GM18508 (cell line): ENCODE measurements around the gene VCL.

Source experiments
- ATAC-seq: cut with Tn5 transposase; IDR thresholded peaks from one replicate; pipeline ENCODE4 v1.9.1; 2021; ENCODE audit warnings: moderate number of reproducible peaks; ENCODE audit not compliant: insufficient read depth, unreplicated experiment

Gene VCL

DNA sequence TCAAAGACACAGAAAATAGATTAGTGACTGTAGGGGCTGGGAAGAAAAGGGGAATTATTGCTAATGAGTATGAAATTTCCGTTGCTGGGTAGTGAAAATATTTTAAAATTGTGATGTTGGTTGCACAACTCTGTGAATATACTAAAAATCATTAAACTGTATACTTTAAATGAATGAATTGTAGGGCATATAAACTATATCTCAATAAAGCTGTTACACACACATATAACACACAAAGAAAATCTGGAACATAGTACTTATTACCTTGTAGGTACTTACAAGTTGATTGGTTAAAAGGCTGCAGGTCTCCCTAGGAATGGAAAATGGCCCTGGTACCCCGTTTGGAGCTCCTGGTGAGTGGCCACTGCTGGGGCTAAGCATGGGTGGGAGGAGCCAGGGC, 27.1 kb upstream of the VCL start:
- ATAC-seq = no peak

DNA sequence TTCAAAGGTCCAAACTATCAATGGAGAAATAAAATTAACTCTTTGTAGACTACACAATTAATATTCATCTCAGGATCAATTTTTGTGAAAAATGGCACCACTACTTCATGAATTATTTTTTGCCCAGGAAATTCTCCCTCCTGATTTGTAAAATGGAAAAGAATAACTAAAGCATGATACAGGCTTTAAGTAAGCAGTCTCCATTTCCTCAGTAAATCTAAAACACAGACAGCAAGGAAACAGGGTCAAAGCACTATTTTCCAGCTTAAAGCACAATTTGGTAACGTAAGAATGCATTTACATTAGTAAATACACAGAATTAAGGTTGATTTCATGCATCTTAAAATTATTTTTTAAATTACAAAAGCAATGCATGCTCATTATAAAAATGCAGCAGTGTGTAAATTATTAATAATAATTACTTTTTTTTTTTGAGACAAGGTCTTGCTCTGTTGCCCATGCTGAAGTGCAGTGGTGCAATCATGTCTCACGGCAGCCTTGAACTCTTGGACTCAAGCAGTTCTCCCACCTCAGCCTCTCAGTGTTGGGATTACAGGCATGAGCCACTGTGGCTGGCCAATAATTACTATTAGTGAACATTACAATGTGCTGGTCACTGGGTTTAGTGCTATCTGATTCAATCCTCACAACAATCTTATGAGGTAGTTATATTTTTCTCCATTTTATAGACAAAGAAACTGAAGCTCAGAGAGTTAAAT, 26.1 kb upstream of the VCL start:
- no peak for ATAC-seq

DNA sequence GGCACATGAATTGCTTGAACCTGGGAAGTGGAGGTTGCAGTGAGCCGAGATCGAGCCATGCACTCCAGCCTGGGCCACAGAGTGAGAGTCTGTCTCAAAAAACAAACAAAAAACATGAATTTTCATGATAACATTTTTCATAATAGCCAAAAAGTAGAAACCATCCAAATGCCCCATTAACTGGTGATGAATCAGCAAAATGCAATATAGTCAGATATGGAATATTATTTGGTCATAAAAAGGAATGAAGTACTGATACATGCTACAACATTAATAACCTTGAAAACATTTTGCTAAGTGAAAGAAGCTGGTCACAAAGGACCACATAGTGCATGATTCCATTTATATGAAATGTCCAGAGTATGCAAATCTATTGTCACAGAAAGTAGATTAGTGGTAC, 24.5 kb upstream of the VCL start:
- no peak for ATAC-seq

DNA sequence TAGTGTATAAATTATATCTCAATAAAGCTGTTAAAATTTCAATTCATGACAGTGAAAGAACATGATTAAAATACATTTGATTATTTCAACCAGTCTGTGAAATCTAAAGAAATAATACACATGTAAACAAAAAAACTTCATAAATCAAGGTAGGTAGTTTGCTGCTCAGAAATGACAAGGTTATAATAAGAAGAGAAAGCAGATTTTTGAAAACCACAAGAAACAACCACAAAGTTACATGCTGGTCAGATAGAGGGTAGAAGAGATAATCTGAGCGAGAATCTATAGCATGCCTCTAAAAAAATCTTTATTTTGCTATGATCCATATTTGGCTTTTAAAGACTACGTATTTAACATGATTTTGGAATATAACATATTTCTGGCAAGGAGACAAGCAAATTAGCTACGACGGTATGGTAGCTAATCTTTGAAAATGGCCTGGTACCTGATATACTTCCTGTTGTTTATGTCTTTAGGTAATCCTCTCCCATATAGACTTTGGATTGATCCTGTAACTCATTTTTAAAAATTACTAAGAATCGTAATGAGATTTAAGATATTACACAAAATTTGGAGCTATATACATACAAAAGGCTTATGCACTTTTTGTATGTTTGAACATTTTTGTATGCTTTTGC, 23.5 kb upstream of the VCL start:
- no peak for ATAC-seq

DNA sequence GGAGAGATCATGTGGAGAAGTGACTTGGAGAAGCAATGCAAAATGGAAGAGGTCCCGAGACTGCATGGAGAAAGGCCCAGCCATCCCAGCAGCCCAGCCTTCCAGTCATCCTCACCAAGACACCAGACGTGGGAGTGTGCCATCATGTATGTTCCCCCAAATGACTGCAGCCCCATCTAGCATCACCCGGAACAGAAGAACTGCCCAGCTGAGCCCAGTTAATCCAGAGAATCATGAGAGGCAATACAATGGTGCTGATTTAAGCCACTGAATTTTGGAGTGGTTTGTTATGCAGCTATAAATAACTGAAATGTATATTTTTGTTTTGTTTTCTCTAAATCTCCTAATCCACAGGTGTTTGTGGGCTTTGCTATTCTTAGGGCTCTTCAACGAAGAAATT, 22.5 kb upstream of the VCL start:
- ATAC-seq = no peak

DNA sequence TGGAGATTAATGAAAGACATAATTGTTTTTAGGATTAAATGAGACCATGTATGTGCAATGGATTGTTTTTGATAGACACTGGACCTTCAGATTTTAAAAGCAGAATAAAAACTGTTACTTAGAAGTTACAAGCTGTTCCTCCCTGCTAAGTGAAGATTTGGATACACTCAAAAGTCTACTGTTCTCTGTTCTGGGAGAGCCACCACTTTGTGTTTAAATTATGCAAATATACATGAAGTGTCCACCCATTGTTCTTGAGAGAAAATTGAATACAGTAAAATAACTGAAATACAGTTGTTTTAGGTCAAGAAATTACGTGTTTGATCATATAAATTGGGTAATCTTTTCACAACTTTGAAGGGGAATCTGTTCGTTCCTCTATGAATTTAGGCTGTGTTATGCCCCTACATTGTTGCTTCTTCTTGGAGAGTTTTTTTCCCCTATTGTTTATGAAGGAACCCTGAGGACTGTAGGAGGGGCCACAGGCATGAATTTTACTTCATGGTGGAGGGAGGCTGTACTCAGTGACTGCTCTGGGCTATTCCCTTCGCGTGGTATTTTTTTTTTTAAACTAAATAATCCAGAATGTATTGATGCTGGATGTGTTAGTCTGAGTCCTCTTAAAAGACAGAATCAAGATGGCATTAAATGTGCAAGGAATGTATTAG, 18.6 kb upstream of the VCL start:
- no peak for ATAC-seq

DNA sequence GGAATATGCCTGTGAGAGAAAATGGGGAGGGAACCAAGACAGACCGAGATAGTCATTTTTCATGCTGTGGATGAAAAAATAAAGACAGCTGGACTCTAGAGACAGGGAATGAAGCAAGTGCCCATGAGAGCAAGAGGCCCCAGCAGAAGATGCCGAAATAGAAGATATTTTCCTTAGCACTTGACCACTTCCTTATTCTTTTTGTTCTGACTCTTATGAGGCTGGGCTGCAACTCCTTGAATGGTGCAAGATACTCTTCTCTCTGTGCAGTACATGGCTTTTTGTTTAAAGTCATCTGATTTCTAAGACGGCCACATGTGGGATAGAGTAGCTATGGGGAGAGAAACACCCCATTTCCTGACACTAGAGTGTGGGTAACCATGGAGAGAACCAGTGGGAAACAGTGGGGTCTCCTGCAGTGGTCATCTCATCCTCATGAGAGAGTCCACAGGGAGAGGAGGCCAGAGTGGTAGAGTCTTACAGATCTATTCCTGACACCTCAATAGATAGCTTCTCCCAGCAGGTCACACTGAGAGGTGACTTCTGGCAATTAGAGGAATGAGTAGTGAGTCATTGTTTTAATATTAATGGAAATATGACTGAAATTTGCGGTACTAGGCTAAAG, 18.0 kb upstream of the VCL start:
- ATAC-seq = no peak

DNA sequence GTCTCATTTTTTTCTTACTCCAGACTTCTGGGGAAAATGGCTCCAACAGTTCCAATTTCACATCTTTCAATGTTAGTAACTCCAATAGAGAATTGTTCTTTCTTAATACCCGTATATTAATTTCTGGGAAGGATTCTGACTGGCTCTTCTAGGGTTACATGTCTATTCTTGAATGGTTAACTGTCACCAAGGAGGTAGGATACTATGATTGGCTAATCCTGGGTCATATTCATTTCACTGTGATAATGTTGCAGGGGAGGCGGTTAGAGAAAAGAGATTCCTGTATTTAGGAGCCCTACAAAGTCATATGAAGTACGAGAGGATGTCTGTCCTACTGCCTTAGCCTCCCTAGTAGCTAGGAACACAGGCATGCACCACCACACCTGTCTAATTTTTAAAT, 16.1 kb upstream of the VCL start:
- ATAC-seq = no peak

DNA sequence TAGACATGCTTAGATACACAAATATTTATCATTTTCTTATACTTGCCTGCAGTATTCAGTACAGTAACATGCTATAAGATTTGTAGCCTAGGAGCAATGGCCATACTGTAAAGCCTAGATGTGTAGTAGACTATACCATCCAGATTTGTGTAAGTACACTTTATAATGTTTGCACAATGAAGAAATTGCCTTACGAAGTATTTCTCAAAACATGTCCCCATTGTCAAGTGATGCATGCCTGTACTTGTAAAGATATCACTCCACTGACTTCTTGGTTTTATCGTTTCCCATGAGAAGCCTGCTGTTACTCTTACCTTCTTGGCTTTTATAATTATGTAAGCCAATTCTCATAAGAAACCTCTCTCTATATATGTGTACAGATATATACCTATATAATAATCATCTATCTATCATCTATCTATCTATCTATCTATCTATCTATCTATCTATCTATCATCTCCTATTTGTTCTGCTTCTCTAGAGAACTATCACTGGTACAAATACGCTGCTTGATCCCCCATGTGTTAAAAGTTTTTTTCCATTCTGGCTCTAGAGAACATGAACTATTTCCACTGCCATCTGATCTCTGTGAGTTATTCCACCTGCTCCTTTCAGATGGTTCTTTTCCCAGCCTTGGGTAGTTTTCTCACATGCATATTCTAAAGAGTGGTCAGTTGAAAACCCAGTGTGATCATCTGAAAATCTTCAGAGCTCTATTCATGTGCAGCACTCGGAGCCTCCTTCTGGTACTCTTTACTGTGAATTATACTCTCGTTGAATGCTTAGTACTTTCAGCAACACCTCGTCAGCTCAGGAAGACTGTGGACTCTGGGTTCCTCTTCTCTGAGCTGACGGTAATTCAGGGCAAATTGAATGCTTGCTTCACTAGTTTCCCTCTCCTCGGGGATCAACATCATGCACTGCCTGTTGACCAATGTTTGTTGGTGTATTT, 14.5 kb upstream of the VCL start:
- no peak for ATAC-seq

DNA sequence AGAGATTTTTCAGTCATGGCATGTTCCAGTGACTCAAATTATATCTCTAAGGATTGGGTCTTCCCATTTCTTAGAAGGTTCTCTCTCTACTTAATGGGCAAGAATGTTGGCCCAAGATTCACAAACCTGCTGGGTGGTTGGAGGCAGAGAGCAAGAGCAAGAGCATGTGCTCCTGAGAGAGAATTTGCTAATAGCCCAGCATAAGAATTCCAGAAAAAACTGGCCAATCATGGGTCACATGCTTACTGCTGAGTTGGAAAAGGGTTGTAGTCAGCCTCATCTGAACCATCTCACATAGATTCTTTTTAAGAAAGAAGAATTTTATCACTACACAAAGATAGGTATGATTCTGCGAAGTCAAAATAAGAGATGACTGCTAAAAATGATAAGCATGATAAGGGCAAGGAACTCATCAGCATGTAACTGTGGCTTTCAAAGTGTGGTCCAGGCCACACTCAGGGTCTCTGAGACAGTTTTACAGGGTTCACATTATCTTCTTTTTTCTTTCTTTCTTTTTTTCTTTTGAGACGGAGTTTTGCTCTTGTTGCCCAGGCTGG, 8.2 kb upstream of the VCL start:
- ATAC-seq = no peak

DNA sequence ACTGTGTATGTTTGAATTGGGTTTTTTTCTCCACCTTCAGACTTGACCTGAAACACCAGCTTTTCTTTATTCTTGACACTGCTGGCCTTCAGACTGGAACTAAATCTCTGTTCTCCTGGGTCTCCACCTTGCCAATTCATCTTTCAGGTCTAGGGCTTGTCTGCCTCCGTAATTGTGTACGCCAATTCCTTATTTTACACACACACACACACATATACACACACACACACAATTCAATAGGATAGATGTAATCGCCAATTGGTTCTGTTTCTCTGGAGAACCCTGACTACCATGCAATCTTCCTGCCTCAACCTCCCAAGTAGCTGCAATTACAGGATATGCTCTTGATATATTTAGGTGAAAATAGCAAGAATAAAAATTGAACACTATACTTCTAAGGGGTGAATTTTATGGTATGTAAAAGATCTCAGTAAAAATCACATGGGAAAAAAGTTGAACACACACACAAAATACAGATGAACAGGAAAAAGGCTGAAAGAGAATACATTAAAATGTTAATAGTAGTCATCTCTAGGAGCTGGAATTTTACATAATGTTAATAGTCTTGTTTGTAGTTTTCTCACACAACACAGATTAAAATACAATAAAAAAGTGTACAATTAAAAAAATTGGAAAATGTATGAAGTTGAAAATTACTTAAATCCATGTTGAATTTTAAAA, 6.6 kb upstream of the VCL start:
- ATAC-seq = no peak

DNA sequence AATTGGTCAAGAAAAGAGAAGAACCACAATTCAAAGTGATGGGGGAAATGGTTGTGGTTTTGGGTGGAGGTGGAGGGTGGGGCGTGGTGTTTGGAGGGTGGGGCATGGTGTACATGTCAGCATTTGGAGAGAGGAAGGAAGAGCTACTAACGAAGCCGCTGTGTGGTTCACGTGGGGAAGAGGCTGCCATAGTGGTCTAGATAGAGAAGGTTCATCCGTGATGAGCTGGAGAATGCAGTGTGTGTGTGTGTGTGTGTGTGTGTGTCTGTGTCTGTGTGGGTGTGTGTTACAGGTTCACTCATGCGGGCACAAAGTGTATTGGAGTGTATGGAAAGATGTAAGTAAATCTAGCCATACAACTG, 6.1 kb upstream of the VCL start:
- no peak for ATAC-seq

DNA sequence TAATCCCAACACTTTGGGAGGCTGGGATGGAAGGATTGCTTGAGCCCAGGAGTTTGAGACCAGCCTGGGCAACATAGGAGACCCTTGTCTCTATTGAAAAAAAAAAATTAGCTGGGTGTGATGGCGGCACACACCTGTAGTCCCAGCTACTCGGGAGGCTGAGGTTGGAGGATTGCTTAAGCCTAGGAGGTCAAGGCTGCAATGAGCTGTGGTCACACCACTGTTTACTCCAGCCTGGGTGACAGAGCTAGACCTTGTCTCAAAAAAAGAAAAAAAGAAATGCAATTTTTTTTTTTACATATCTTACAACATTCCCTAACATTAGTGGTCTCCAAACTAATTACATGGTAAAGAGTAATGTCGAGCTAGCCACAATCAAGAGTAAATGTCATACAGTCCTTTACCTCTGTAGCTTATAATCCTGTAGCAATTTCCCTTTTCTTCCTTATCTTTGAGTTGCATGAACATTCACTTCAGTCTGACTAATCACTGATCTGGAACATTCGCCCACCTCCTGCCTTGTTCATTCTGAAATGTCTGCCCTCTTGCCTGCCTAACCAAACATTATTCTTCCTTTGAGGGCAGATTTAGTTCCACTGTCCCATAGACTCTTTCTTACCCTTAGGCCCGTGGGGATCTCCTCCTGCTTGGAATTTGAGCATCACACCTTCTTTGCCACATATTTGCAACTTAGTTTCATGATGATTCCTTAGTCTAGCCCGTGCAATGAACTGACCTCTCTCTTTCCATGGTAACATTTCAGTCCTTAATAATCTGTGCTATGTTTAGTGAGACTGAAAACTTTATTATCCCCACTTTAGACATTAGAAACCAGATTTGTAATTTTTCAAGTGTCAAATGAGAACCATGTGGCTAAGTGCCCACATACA, 4.8 kb upstream of the VCL start:
- no peak for ATAC-seq

DNA sequence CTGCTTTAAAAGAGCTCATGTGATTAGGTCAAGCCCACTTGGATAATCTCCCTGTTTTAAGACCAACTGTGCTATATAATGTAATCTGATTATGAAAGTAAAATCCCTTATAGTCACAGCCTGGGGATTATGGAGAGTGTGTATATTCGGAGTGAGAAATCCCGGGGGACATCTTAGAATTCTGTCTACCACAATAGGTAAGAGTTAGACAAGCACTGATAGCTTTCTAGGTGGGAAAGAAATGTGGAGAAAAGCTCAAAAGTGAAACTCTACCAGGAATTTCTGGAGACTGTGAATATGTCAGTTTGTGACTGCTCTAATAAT, 2.9 kb upstream of the VCL start:
- ATAC-seq = no peak

DNA sequence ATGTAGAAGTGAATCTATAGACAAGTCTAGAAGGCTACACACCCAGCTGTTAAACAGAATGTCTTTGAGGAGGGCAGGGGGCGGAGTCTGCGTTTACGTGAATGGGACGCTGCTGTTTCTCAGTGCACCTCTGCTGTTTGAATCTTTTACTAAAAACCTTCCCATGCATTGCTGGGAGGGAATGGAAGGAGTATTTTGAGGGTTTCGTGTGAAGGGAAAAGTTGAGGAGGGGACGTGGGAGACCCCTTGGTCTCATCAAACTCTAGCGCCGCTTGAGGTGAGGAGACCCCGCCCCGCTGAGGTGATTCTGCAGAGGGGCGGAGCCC, 492 bp upstream of the VCL start:
- peak; percentile 21 for ATAC-seq

DNA sequence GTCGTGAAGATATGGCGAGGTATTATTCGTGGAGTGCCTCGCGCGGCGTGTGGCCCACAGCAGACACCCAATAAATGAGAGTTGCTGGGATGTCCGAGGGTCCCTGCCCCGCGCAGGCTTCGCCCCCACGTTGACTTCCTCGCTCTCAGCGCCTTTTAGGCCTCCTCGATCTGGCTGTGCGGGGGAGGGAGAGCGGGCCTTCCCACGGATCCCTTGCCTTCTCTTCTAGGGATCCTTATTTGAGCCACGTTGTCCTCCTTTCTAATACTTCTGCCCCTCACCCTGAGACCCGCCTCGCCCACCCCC, 660 bp downstream of the VCL start:
- no peak for ATAC-seq

DNA sequence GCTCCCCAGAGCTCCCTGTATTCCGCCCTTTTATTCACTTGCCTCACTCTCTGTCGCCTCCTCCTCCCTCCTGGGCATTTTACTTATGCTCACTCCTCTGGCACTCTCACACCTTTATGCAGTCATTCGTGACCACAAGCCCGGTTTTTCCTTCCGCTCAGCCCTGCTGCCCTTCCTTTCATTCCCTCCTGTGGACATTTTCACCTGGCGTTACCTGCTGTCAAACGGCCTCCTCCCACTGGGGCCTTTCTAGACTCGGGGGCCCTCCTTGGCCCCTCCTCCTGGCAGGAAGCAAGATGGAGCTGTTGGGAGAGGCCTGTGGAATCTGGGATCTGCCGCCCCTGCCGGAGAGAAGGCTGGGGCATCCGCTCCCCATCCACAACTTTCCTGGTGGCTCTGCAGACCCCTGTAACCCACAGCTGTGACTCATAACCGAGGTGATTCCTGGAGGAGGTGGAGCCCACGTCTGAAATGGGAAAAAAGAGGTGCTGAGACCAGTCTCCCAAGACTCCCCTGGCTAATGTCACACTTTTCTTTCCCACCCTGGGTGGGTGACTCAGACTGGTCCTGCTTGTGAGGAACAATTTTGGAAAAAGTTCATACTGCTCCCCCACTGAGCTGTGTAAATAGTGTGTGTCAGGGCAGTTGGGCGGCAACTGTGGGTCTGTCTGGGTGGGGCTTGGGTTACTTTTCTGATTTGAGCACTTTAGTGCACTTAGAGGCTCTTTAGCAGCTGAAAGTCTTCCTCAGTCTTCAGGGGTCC, 1.2 kb downstream of the VCL start:
- no peak for ATAC-seq

DNA sequence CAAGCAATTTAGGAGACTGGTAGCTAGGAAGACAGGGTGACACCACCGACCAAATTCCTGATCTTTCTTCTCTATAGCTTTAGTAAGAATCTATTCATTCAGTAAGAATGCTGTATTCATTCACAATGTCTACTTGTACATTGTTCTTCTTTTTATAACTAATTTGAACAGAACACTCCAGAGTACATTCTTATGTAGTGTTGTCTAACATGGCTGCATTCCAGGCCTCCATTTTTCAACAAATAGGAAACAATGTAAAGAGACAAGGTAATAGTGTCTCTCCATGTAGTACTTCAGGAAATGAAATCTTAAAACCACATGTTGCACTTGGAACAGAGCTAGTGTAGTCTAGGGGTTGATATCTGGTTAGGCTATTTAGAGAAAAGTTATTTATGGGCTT, 1.8 kb downstream of the VCL start:
- no peak for ATAC-seq
